GM18861 (cell line): ENCODE measurements around the gene ABCD2.
A peak's percentile ranks its signal among the peaks of the same experiment; 100 is the strongest.
"Not testable (repeated sequence)": the region's sequence is repeated elsewhere in the genome, so short reads cannot be mapped to it uniquely, and the experiment has no call there.

Experiments
- ATAC-seq: cut with Tn5 transposase; IDR thresholded peaks from one replicate; pipeline ENCODE4 v1.9.1; 2021; ENCODE audit not compliant: unreplicated experiment

ABCD2 gene

GRCh38 chr12:39613525-39613924 is 6.1 kb downstream of the ABCD2 start:
- ATAC-seq: no peak

GRCh38 chr12:39612250-39612649 is 7.4 kb downstream of the ABCD2 start:
- ATAC-seq: no peak

- ATAC-seq: no peak
These were observed 7.8 kb downstream of the ABCD2 start for GRCh38 chr12:39611818-39612217.

- no peak for ATAC-seq
These were observed 9.1 kb downstream of the ABCD2 start for GRCh38 chr12:39610436-39611025.

GRCh38 chr12:39606712-39607423 is 12.7 kb downstream of the ABCD2 start:
- ATAC-seq: no peak

GRCh38 chr12:39605996-39606395 is 13.6 kb downstream of the ABCD2 start:
- no peak for ATAC-seq

GRCh38 chr12:39605501-39605900 is 14.1 kb downstream of the ABCD2 start:
- ATAC-seq: no peak

GRCh38 chr12:39603065-39603464 is 16.5 kb downstream of the ABCD2 start:
- no peak for ATAC-seq

- not testable (repeated sequence) for ATAC-seq
These were observed 17.7 kb downstream of the ABCD2 start for GRCh38 chr12:39601951-39602350.

- ATAC-seq: no peak
These were observed 23.7 kb downstream of the ABCD2 start for GRCh38 chr12:39595928-39596327.

GRCh38 chr12:39592295-39592694 is 27.3 kb downstream of the ABCD2 start:
- ATAC-seq: no peak

- ATAC-seq: no peak
These were observed 31.3 kb downstream of the ABCD2 start for GRCh38 chr12:39588348-39588747.

- peak; percentile 81 for ATAC-seq
These were observed 32.4 kb downstream of the ABCD2 start for GRCh38 chr12:39587225-39587624.

- ATAC-seq: no peak
These were observed 32.8 kb downstream of the ABCD2 start for GRCh38 chr12:39586816-39587215.

GRCh38 chr12:39581592-39581991 is 38.0 kb downstream of the ABCD2 start:
- ATAC-seq: no peak

GRCh38 chr12:39575498-39575875 is 44.1 kb downstream of the ABCD2 start:
- no peak for ATAC-seq

GRCh38 chr12:39574785-39575497 is 44.7 kb downstream of the ABCD2 start:
- peak; percentile 72 for ATAC-seq

- no peak for ATAC-seq
These were observed 45.2 kb downstream of the ABCD2 start for GRCh38 chr12:39574378-39574777.

- ATAC-seq: no peak
These were observed 45.6 kb downstream of the ABCD2 start for GRCh38 chr12:39573971-39574370.

GRCh38 chr12:39572551-39572950 is 47.1 kb downstream of the ABCD2 start:
- no peak for ATAC-seq

- no peak for ATAC-seq
These were observed 48.3 kb downstream of the ABCD2 start for GRCh38 chr12:39571351-39571750.

GRCh38 chr12:39553476-39553875 is 66.1 kb downstream of the ABCD2 start:
- ATAC-seq: no peak
